MM.1S (cell line): ENCODE results near the gene RFPL1.

Experiments used
- DNase-seq: peaks from one replicate; pipeline ENCODE4 v3.0.0-alpha.2; 2015
- H2AFZ ChIP-seq: fragments of 300-600 bp; sonication (generic); 2 replicates; pipeline ENCODE4 v1.6.0; 2016; ENCODE audit warnings: antibody characterized with exemption, low read length
- H3F3A ChIP-seq: fragments of 300-600 bp; sonication (generic); 2 replicates; pipeline ENCODE4 v1.6.1; 2016; ENCODE audit warnings: mild to moderate bottlenecking, antibody characterized with exemption, low read length, moderate library complexity, mixed read lengths; ENCODE audit not compliant: insufficient read depth
- H3K27ac ChIP-seq: fragments of 300-600 bp; sonication (generic); 2 replicates; pipeline ENCODE4 v1.5.1; 2016; ENCODE audit warnings: mild to moderate bottlenecking, low read length
- H3K27me3 ChIP-seq: fragments of 300-600 bp; sonication (generic); replicated peaks from 2 replicates; pipeline ENCODE4 v1.6.0; 2016; ENCODE audit warnings: low read length; ENCODE audit not compliant: insufficient read depth
- H3K36me3 ChIP-seq: fragments of 300-600 bp; sonication (generic); replicated peaks from 2 replicates; pipeline ENCODE4 v1.6.1; 2016; ENCODE audit warnings: mild to moderate bottlenecking, low read length, mixed read lengths; ENCODE audit not compliant: insufficient read depth
- H3K4me1 ChIP-seq: fragments of 300-600 bp; sonication (generic); 2 replicates; pipeline ENCODE4 v1.6.1; 2016; ENCODE audit warnings: low read length, mixed read lengths
- H3K4me2 ChIP-seq: fragments of 300-600 bp; sonication (generic); 2 replicates; pipeline ENCODE4 v1.6.0; 2016; ENCODE audit warnings: low read depth, low read length
- H3K4me3 ChIP-seq: fragments of 300-600 bp; sonication (generic); 2 replicates; pipeline ENCODE4 v1.5.1; 2016; ENCODE audit warnings: low read length, mixed read lengths
- H3K79me2 ChIP-seq: fragments of 300-600 bp; sonication (generic); 2 replicates; pipeline ENCODE4 v1.6.1; 2016; ENCODE audit warnings: mixed run types, low read length, mixed read lengths
- H3K9ac ChIP-seq: fragments of 300-600 bp; sonication (generic); 2 replicates; pipeline ENCODE4 v1.6.1; 2016; ENCODE audit warnings: low read length, mixed read lengths
- H3K9me2 ChIP-seq: fragments of 300-600 bp; sonication (generic); replicated peaks from 2 replicates; pipeline ENCODE4 v1.6.1; 2016; ENCODE audit warnings: mild to moderate bottlenecking, low read length, mixed read lengths; ENCODE audit not compliant: insufficient read depth
- H3K9me3 ChIP-seq: fragments of 300-600 bp; sonication (generic); replicated peaks from 2 replicates; pipeline ENCODE4 v1.6.1; 2016; ENCODE audit warnings: mild to moderate bottlenecking, low read length, mixed read lengths; ENCODE audit not compliant: insufficient read depth
- H4K20me1 ChIP-seq: fragments of 300-600 bp; sonication (generic); 2 replicates; pipeline ENCODE4 v1.6.1; 2016; ENCODE audit warnings: mild to moderate bottlenecking, low read length, moderate library complexity, mixed read lengths; ENCODE audit not compliant: insufficient read depth
- EZH2 ChIP-seq: fragments of 300-600 bp; sonication (generic); optimal IDR thresholded peaks from 2 replicates; pipeline ENCODE3; 2017; ENCODE audit warnings: low read depth, mild to moderate bottlenecking, antibody characterized with exemption, low read length, mixed read lengths
- EZH2phosphoT487 ChIP-seq: fragments of 300-600 bp; sonication (generic); IDR thresholded peaks from 2 replicates; pipeline ENCODE4 v1.6.1; 2018; ENCODE audit warnings: antibody characterized with exemption, low read length
- TF ChIP-seq, protein P1 (sequence below): fragments of 300-600 bp; sonication (generic); IDR thresholded peaks from 2 replicates; pipeline ENCODE4 v1.5.1; 2016; ENCODE audit warnings: antibody characterized with exemption, low read length, mixed read lengths

Gene RFPL1

DNA sequence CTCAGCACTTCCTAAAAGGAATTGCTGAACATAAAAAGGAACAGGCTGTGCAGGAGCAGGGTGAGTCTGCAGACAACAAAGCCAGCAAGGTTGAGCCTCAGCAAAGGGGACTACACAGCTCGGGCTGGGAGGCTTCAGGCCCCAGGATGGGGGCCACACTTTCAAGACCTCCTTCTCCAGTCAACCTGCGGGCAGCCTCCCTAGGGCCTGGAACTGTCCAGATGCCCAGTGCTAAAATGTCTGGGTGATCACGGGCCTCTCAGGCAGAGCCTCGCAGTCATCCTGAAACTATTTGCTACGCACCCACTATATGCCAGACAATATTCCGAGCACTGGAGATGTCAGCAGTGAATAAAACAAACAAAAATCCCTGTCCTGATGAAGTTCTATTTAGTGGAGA is 37.7 kb downstream of the RFPL1 start:
- no peak for DNase-seq
- no peak overlapping the region for H3K4me2 ChIP-seq

DNA sequence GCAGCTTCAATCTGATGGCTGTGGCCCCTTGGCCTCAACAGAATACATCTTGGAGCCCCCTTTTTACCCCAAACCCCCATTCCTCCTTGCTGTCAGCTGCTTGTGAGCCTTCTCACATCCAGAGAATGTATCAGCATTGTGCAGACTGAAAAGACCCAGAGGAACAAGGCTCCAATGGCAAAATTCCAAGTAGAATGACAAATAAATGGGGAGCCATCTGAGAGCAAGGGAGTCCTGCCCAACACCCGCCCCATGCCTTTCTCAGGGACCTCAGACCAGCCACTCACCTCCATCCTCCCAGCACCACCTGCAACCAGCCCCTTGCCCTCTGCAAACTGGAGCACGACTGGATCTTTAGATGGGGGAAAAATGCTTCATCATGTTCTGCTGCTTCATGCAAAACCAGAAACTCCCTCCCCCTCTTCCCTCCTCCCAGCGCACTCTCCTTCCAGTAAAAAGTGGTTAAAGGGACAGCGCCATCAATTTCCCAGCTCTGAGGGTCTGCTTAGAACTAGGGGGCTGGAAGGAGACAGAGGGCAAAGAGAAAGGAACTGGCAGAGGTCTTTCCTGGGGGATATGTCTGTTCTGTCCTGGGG is 39.4 kb downstream of the RFPL1 start:
- H3K4me2 ChIP-seq, result no peak overlapping the region
- TF ChIP-seq EZH2phosphoT487 (no peak), EZH2 (no peak)
- TF ChIP-seq, protein P1, sequence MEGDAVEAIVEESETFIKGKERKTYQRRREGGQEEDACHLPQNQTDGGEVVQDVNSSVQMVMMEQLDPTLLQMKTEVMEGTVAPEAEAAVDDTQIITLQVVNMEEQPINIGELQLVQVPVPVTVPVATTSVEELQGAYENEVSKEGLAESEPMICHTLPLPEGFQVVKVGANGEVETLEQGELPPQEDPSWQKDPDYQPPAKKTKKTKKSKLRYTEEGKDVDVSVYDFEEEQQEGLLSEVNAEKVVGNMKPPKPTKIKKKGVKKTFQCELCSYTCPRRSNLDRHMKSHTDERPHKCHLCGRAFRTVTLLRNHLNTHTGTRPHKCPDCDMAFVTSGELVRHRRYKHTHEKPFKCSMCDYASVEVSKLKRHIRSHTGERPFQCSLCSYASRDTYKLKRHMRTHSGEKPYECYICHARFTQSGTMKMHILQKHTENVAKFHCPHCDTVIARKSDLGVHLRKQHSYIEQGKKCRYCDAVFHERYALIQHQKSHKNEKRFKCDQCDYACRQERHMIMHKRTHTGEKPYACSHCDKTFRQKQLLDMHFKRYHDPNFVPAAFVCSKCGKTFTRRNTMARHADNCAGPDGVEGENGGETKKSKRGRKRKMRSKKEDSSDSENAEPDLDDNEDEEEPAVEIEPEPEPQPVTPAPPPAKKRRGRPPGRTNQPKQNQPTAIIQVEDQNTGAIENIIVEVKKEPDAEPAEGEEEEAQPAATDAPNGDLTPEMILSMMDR, result no peak
- H4K20me1 ChIP-seq, result no peaks in the 10 kb centered on the region
- no peaks in the 10 kb centered on the region for H3K4me1 ChIP-seq
- no peak overlapping the region for H2AFZ ChIP-seq
- H3K9me2 ChIP-seq, result no peaks in the 10 kb centered on the region
- no peaks in the 10 kb centered on the region for H3K9me3 ChIP-seq
- H3F3A ChIP-seq, result no peaks in the 10 kb centered on the region
- DNase-seq, result no peak
- H3K9ac ChIP-seq, result no peak overlapping the region
- no peak overlapping the region for H3K27ac ChIP-seq
- H3K79me2 ChIP-seq, result no peaks in the 10 kb centered on the region
- H3K4me3 ChIP-seq, result no peak overlapping the region
- H3K36me3 ChIP-seq, result no peaks in the 10 kb centered on the region
- peaks cover 37% of the 10 kb centered on the region for H3K27me3 ChIP-seq

More for the DNA sequence above, 37.7 kb downstream of the RFPL1 start:
- Histone ChIP-seq H3K27ac (no peak overlapping the region), H3F3A (no peaks in the 10 kb centered on the region), H3K9ac (no peak overlapping the region), H3K4me1 (no peaks in the 10 kb centered on the region), H4K20me1 (no peaks in the 10 kb centered on the region), H3K9me2 (no peaks in the 10 kb centered on the region), H3K79me2 (no peaks in the 10 kb centered on the region), H3K36me3 (no peaks in the 10 kb centered on the region), H2AFZ (no peak overlapping the region), H3K9me3 (no peaks in the 10 kb centered on the region), H3K4me3 (no peak overlapping the region), H3K27me3 (peaks cover 50% of the 10 kb centered on the region)
- TF ChIP-seq, protein P1, result no peak
- TF ChIP-seq EZH2, result no peak

DNA sequence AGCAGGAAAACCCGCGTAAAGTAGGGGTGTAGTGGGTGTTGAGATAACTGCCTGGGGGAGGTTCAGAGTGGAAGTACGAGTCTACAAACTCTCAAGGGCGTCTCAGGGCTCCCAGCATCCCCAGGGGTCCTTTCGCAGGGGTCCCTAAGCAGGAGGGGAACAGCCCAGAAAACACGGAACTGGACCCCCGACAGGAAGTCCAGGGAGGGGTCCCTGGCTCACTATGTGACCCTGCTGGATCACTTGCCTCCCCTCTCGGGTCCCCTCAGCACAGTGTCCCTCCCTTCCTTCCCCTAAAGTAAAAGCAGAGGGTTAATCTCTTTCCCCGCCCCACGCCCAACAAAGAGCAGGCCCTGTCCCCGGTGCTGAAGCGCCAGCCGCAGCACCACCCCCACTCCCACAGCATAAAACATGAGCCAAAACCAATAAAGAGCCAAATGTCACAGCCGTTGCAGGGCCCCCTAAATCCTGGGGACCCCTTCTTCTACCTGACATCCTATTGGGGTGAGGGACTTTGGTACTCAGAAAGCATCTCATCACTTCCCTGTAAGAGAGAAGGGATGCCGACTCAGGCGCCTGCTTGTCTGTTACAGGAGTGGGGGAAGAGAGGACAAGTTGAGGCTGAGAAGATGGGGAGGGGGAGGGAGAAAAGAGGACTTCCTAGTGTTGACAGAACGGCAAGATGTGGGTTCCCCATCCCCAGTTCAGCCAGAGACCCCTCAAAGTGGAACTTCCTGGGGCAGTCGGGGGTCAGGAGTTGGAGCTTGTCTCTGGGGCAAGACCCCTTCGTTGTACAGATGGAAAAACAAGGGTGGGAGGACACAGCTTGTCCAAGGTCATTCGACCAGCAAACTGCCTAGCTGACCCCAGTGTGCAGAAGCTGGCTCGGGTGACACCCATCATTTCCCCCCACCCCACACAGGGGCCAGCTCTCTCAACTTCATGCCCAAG is 40.2 kb downstream of the RFPL1 start:
- no peaks in the 10 kb centered on the region for H3K36me3 ChIP-seq
- H3K9me3 ChIP-seq, result no peaks in the 10 kb centered on the region
- no peaks in the 10 kb centered on the region for H4K20me1 ChIP-seq
- no peak overlapping the region for H3K4me2 ChIP-seq
- H3K27me3 ChIP-seq, result peaks cover 30% of the 10 kb centered on the region
- no peak overlapping the region for H3K27ac ChIP-seq
- no peak overlapping the region for H2AFZ ChIP-seq
- no peak overlapping the region for H3K9ac ChIP-seq
- H3K79me2 ChIP-seq, result no peaks in the 10 kb centered on the region
- H3K4me1 ChIP-seq, result no peaks in the 10 kb centered on the region
- no peak overlapping the region for H3K4me3 ChIP-seq
- H3K9me2 ChIP-seq, result no peaks in the 10 kb centered on the region
- H3F3A ChIP-seq, result no peaks in the 10 kb centered on the region
- DNase-seq, result no peak
- TF ChIP-seq, protein P1, result no peak
- TF ChIP-seq EZH2phosphoT487, result no peak
- TF ChIP-seq EZH2, result no peak
